Endothelial cell of umbilical vein (primary cell): ENCODE data around the gene C3orf70.

ENCODE experiments used
- EZH2 ChIP-seq: IDR thresholded peaks from 2 replicates; pipeline ENCODE4 v1.6.1; 2012; ENCODE audit warnings: borderline replicate concordance, low read depth, mild to moderate bottlenecking, moderate library complexity, low read length, inconsistent platforms; ENCODE audit not compliant: severe bottlenecking
- JUN ChIP-seq: IDR thresholded peaks from 2 replicates; pipeline ENCODE4 v1.6.1; 2011; ENCODE audit warnings: borderline replicate concordance, low read depth; ENCODE audit not compliant: insufficient read length, insufficient read depth
- POLR2A ChIP-seq: IDR thresholded peaks from 2 replicates; pipeline ENCODE4 v1.6.1; 2012; ENCODE audit warnings: low read depth, mild to moderate bottlenecking, control low read depth, low read length
- TF ChIP-seq, protein P1 (sequence below), 2 donors: IDR thresholded peaks; 1 replicate in 1 of 2; 2 replicates in 1 of 2; pipeline ENCODE4 v1.5.1; 2011; ENCODE audit warnings: low read length in 2 of 2, mild to moderate bottlenecking in 2 of 2, moderate library complexity in 2 of 2, control low read depth in 1 of 2, inconsistent platforms in 1 of 2, low read depth in 1 of 2; ENCODE audit not compliant: insufficient read depth in 1 of 2; ENCODE audit errors: extremely low read depth in 1 of 2
- TF ChIP-seq, protein P2 (sequence below): IDR thresholded peaks from 2 replicates; pipeline ENCODE4 v1.6.1; 2011; ENCODE audit not compliant: insufficient read depth, insufficient read length

DNA sequence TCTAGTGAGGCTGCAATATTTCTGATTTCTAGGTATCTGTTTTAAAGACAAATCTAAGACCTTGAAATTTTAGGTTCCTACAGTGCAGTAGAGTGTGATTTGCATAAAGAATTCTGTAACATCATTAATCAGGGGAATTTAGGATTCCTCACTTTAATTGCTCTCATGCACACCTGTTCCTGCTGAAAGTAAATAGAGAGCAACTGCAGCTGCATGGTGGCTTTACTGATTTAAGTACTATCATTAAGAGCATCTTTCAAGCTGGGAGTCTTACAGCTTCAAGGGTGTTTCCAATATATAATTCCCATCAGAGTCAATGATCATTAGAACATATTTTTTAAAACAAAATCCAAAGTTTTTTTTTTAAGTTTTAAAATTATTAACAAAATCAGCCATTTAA is 36.0 kb upstream of the C3orf70 start:
- TF ChIP-seq, protein P1, sequence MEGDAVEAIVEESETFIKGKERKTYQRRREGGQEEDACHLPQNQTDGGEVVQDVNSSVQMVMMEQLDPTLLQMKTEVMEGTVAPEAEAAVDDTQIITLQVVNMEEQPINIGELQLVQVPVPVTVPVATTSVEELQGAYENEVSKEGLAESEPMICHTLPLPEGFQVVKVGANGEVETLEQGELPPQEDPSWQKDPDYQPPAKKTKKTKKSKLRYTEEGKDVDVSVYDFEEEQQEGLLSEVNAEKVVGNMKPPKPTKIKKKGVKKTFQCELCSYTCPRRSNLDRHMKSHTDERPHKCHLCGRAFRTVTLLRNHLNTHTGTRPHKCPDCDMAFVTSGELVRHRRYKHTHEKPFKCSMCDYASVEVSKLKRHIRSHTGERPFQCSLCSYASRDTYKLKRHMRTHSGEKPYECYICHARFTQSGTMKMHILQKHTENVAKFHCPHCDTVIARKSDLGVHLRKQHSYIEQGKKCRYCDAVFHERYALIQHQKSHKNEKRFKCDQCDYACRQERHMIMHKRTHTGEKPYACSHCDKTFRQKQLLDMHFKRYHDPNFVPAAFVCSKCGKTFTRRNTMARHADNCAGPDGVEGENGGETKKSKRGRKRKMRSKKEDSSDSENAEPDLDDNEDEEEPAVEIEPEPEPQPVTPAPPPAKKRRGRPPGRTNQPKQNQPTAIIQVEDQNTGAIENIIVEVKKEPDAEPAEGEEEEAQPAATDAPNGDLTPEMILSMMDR (IDR thresholded peaks at IDR 0.05; ENCODE audit: extremely low read depth in 1 of 2, insufficient read depth in 1 of 2, low read depth in 1 of 2, low read length in 2 of 2): no peak
- TF ChIP-seq POLR2A: no peak
- TF ChIP-seq JUN: no peak
- no peak for TF ChIP-seq EZH2
- TF ChIP-seq, protein P2, sequence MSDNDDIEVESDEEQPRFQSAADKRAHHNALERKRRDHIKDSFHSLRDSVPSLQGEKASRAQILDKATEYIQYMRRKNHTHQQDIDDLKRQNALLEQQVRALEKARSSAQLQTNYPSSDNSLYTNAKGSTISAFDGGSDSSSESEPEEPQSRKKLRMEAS: no peak
